Type B pancreatic cell (in vitro differentiated cells): Measurements from ENCODE around the gene CRHR2. TPM values are rescaled to one million over a fixed set of nuclear protein-coding genes. Genes with fewer than 3 reads are reported as not detected.
"Not testable (repeated sequence)": the region's sequence is repeated elsewhere in the genome, so short reads cannot be mapped to it uniquely, and the experiment has no call there.

ENCODE experiments used
- DNase-seq: peaks from one replicate; pipeline ENCODE4 v3.0.0; 2021; ENCODE audit warnings: mixed read lengths; ENCODE audit not compliant: unreplicated experiment; ENCODE audit errors: extremely low spot score
- H3K27ac Mint-ChIP-seq: 2 replicates; pipeline ENCODE4 v1.8.0; 2021; ENCODE audit warnings: mild to moderate bottlenecking, mixed read lengths
- H3K27me3 Mint-ChIP-seq: 2 replicates; pipeline ENCODE4 v1.8.0; 2021; ENCODE audit warnings: mixed read lengths
- H3K36me3 Mint-ChIP-seq: 2 replicates; pipeline ENCODE4 v1.8.0; 2021; ENCODE audit warnings: mixed read lengths
- H3K4me1 Mint-ChIP-seq: one replicate; pipeline ENCODE4 v1.8.0; 2021; ENCODE audit warnings: mixed read lengths; ENCODE audit not compliant: unreplicated experiment
- H3K4me3 Mint-ChIP-seq: 2 replicates; pipeline ENCODE4 v1.8.0; 2021; ENCODE audit warnings: mild to moderate bottlenecking, mixed read lengths
- H3K9me3 Mint-ChIP-seq: 2 replicates; pipeline ENCODE4 v1.8.0; 2021; ENCODE audit warnings: mixed read lengths
- total RNA-seq: library from RNA; stranded (reverse); gene quantifications from 2 replicates; pipeline ENCODE4 v1.2.1, GENCODE V29; 2021; ENCODE audit warnings: low replicate concordance
- TF ChIP-seq, protein P1 (sequence below): fragments of 200-600 bp; sonication (generic); conservative IDR thresholded peaks from 2 replicates; pipeline ENCODE4 v1.5.0; 2021; ENCODE audit warnings: antibody characterized with exemption, mild to moderate bottlenecking

CRHR2 gene
- total RNA-seq, 1 donor from 2014 or later = 0.27 TPM

GRCh38 chr7:30647589-30648364, 34.5 kb downstream of the CRHR2 start:
- H3K36me3 Mint-ChIP-seq = peaks cover 15% of the 10 kb centered on the region
- no peak overlapping the region for H3K4me3 Mint-ChIP-seq
- TF ChIP-seq, protein P1, sequence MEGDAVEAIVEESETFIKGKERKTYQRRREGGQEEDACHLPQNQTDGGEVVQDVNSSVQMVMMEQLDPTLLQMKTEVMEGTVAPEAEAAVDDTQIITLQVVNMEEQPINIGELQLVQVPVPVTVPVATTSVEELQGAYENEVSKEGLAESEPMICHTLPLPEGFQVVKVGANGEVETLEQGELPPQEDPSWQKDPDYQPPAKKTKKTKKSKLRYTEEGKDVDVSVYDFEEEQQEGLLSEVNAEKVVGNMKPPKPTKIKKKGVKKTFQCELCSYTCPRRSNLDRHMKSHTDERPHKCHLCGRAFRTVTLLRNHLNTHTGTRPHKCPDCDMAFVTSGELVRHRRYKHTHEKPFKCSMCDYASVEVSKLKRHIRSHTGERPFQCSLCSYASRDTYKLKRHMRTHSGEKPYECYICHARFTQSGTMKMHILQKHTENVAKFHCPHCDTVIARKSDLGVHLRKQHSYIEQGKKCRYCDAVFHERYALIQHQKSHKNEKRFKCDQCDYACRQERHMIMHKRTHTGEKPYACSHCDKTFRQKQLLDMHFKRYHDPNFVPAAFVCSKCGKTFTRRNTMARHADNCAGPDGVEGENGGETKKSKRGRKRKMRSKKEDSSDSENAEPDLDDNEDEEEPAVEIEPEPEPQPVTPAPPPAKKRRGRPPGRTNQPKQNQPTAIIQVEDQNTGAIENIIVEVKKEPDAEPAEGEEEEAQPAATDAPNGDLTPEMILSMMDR = no peak
- H3K4me1 Mint-ChIP-seq = no peaks in the 10 kb centered on the region
- H3K9me3 Mint-ChIP-seq = no peaks in the 10 kb centered on the region
- H3K27me3 Mint-ChIP-seq = no peaks in the 10 kb centered on the region
- DNase-seq = peak; percentile 62
- no peak overlapping the region for H3K27ac Mint-ChIP-seq

GRCh38 chr7:30646154-30646553, 36.1 kb downstream of the CRHR2 start:
- no peak overlapping the region for H3K4me3 Mint-ChIP-seq
- H3K27ac Mint-ChIP-seq = no peak overlapping the region
- TF ChIP-seq, protein P1 = no peak
- DNase-seq = no peak
- H3K36me3 Mint-ChIP-seq = peaks cover 15% of the 10 kb centered on the region
- no peaks in the 10 kb centered on the region for H3K9me3 Mint-ChIP-seq
- no peaks in the 10 kb centered on the region for H3K4me1 Mint-ChIP-seq
- no peaks in the 10 kb centered on the region for H3K27me3 Mint-ChIP-seq

GRCh38 chr7:30645661-30646060, 36.6 kb downstream of the CRHR2 start:
- no peak overlapping the region for H3K27ac Mint-ChIP-seq
- TF ChIP-seq, protein P1 = no peak
- DNase-seq = no peak
- no peaks in the 10 kb centered on the region for H3K4me1 Mint-ChIP-seq
- no peak overlapping the region for H3K4me3 Mint-ChIP-seq
- no peaks in the 10 kb centered on the region for H3K27me3 Mint-ChIP-seq
- H3K9me3 Mint-ChIP-seq = no peaks in the 10 kb centered on the region
- H3K36me3 Mint-ChIP-seq = peaks cover 15% of the 10 kb centered on the region

- Mint-ChIP-seq H3K4me3 (no peak overlapping the region), H3K9me3 (no peaks in the 10 kb centered on the region), H3K27ac (no peak overlapping the region), H3K4me1 (no peaks in the 10 kb centered on the region), H3K36me3 (peaks cover 15% of the 10 kb centered on the region), H3K27me3 (no peaks in the 10 kb centered on the region)
- TF ChIP-seq, protein P1 = no peak
- no peak for DNase-seq
Measured at GRCh38 chr7:30644286-30644955, 37.8 kb downstream of the CRHR2 start.

GRCh38 chr7:30642789-30643188, 39.5 kb downstream of the CRHR2 start:
- Mint-ChIP-seq H3K4me3 (peak overlapping the region; percentile 76), H3K4me1 (no peaks in the 10 kb centered on the region), H3K36me3 (peaks cover 15% of the 10 kb centered on the region), H3K27me3 (no peaks in the 10 kb centered on the region), H3K27ac (peak overlapping the region; percentile 79), H3K9me3 (no peaks in the 10 kb centered on the region)
- TF ChIP-seq, protein P1 = no peak
- no peak for DNase-seq

- not testable (repeated sequence) for H3K4me1 Mint-ChIP-seq, H3K9me3 Mint-ChIP-seq, DNase-seq, H3K27me3 Mint-ChIP-seq
- H3K4me3 Mint-ChIP-seq = peak overlapping the region; percentile 76
- H3K36me3 Mint-ChIP-seq = peaks cover 15% of the 10 kb centered on the region
- peak overlapping the region; percentile 79 for H3K27ac Mint-ChIP-seq
Measured at GRCh38 chr7:30642322-30642721, 39.9 kb downstream of the CRHR2 start.
